NCI-H446 treated with DMSO at 0.1 percent for 48 hours (cell line): Measurements from ENCODE around the gene HABP2.

Experiments
- DNase-seq: peaks from one replicate; lab custom pipeline; 2025; lab: John Stamatoyannopoulos, UW

The HABP2 gene

GRCh38 chr10:113557903-113558321, 5.1 kb downstream of the HABP2 start:
- no peak for DNase-seq

GRCh38 chr10:113560071-113560470, 7.2 kb downstream of the HABP2 start:
- no peak for DNase-seq

DNA sequence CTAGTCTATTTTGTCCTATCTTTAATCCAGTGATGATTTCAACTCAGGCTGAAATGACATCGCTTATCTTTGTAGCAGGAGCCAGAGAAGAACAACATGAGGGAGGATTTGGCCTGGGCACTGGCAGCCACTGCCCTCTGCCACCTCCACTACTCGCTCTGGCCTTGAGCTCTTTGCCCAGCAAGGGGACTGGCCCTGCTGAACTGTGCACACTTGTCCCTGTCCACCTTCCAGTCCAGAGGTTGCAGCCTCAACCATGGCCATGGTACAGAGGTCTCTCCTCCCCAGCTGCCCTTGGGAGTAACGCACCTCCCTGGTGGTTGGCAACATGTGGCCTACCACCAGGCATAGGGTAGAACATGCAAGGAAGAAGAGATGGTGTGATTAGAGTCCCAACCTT, 8.4 kb downstream of the HABP2 start:
- no peak for DNase-seq

GRCh38 chr10:113562069-113562468, 9.2 kb downstream of the HABP2 start:
- no peak for DNase-seq

DNA sequence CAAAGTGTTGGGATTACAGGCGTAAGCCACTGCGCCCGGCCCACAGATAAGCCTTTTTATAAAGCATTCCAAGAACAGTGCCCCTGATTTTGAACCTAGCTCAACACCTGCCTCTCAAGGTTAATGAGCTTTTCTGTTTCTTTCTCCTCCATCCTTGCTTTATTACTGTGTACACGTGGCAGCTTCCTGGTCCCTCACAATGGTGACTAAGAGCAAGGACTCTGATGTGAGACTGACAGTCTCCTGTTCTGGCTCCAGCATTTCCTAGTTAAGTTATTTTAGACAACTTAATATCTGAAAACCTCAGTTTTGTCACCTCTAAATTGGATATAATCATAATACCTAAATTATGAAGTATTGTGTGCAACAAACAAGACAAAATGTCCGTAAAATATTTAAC, 9.9 kb downstream of the HABP2 start:
- no peak for DNase-seq

- no peak for DNase-seq
Observed at GRCh38 chr10:113563306-113564088, 10.6 kb downstream of the HABP2 start.

DNA sequence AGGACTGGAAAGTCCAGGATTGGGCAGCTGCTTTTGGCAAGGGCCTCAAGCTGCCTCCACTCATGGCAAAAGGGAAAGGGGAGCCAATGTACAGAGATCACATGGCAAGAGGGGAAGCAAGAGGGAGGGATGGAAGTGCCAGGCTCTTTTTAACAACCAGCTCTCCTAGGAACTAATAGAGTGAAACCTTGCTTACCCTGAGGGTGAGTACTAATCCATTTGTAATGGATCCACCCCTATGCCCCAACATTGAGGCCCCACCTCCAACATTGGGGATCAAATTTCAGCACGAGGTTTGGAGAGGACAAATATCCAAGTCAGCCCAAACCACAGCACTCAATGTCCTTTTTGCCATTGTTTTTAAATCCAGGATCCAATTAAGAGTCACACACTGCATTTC, 12.5 kb downstream of the HABP2 start:
- DNase-seq = no peak

DNA sequence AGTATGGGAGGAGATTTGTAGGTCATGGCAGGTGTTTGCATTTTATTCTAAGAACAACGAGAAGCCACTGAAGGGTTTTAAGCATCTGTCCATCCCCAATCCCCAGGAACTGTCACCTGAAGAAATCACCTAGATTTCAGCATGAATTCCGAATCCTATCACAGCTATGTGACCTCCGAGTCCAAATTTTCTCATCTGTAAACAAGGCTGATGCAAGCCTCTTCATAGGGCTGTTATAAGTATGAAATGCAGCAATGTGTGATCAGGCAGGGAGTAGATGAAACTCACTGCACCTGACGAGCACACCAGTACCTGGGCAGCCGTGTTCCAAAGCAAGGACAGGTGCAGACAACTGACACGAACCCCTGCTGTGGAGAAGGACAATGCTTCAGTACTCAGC, 14.0 kb downstream of the HABP2 start:
- no peak for DNase-seq

GRCh38 chr10:113569576-113569975, 16.7 kb downstream of the HABP2 start:
- DNase-seq = no peak

- no peak for DNase-seq
Observed at GRCh38 chr10:113572520-113573290, 19.9 kb downstream of the HABP2 start.

- no peak for DNase-seq
Observed at GRCh38 chr10:113573368-113573767, 20.5 kb downstream of the HABP2 start.

- DNase-seq = no peak
Observed at GRCh38 chr10:113576852-113577251, 24.0 kb downstream of the HABP2 start.

GRCh38 chr10:113578773-113579172, 25.9 kb downstream of the HABP2 start:
- no peak for DNase-seq

- no peak for DNase-seq
Observed at GRCh38 chr10:113581092-113581491, 28.2 kb downstream of the HABP2 start.

DNA sequence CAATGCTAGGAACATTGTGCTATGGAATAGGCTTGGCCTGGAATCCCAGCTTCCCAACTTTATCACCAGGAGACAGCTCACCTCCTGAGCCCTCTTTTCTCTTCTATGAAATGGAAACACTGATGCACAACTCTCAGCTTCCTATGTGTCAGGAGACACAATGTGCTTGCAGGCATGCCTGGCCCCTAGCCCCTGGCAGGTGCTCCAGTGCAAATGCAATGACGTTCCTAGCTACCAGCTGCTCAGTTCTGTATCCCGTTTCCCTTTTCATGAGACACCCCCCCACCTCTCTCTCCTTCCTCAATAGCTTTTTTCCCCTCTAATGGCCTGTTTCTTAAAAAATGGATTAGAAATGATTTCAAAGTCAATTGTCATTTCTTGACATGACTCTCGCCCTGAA, 30.7 kb downstream of the HABP2 start:
- no peak for DNase-seq

GRCh38 chr10:113585949-113586348, 33.1 kb downstream of the HABP2 start:
- DNase-seq = no peak

DNA sequence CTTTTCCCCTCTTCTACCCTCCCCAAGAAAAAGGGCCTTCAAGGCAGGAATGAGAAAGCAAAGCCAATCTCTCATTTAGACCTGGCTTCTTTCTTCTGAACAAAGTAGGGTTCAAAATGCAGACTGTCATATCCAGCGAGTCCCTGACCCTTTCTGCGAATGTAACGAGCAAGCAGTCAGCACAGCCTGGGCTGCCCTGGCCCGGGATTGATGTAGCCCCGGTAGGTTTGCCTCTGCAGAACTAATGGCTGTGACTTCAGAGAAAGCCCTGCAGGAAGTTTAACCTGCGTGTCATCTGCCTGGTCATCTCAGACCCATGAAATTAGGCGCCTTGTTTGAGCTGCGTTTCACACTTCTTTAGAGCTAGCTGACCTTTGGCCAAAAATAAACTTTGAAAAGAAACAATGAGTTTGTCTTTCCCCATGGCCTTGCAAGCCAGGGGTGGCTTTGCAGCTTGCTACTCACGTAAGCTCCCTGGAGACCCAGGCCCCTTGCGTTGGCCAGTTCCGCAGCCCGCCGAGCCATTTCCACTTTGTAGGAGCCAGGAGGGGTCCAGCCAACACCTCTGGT, 36.4 kb downstream of the HABP2 start:
- no peak for DNase-seq

GRCh38 chr10:113590581-113590980, 37.7 kb downstream of the HABP2 start:
- no peak for DNase-seq

GRCh38 chr10:113592380-113592779, 39.5 kb downstream of the HABP2 start:
- DNase-seq = no peak

GRCh38 chr10:113594652-113595051, 41.8 kb downstream of the HABP2 start:
- no peak for DNase-seq

GRCh38 chr10:113600569-113600968, 47.7 kb downstream of the HABP2 start:
- no peak for DNase-seq

DNA sequence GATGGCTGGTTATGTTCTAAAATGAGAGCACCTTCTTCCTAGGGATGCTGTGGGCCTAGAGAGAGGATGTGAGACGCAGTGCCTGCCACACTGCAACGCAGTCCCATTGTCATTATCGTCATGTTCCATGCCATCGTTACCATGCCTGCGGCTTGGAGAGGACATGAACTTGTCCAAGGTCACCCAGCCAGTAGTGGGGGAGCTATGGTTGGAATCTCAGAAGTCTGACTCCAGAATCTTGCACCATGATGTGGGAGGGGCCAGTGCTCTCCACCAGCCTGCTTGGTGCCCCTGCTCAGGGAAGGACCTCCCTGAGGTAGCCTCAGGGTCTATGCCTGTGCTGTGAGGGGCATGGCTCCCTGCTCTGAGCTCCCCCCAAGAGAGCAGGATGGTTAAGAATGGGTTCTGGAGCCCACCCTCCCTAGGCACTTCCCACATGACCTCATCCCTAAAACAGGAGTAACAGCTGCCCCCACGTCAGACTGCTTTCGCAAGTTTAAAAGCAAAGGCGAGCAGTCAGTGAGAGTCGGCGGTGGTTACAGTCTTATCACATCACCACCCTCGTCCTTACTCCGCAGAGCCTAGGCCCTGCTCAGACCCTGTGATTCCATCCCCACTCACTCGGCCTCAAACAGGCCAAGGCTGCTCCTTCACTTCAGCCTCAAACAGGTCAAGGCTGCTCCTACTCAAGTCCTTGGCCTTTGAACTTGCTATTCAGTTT, 50.4 kb downstream of the HABP2 start:
- DNase-seq = no peak
